AML-193 (cell line): Measurements from ENCODE around the gene ZC3H12A.

ENCODE experiments used
- DNase-seq, 2 experiments: peaks; one replicate each; lab custom pipeline; 2025; lab: John Stamatoyannopoulos, UW

The ZC3H12A gene

DNA sequence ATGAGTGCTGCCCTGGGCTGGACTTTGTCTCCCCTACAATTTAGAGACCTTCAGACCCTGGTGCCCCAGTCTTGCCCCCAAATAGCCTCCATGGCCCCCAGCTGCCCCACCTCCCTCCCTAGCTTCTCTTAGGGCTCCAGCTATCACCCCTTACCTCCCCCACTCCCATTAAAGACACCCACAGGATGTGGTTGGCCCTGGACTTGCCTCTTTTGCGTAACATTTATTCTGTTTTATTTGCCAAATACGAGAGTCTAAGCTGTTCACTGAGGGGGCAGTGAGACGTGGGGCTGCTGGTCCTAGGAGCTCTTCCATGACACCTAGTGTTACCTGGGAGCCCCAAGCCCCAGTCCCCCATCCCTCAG lies 4.5 kb downstream of the ZC3H12A start:
- peak; percentile 56 to 60 for DNase-seq

DNA sequence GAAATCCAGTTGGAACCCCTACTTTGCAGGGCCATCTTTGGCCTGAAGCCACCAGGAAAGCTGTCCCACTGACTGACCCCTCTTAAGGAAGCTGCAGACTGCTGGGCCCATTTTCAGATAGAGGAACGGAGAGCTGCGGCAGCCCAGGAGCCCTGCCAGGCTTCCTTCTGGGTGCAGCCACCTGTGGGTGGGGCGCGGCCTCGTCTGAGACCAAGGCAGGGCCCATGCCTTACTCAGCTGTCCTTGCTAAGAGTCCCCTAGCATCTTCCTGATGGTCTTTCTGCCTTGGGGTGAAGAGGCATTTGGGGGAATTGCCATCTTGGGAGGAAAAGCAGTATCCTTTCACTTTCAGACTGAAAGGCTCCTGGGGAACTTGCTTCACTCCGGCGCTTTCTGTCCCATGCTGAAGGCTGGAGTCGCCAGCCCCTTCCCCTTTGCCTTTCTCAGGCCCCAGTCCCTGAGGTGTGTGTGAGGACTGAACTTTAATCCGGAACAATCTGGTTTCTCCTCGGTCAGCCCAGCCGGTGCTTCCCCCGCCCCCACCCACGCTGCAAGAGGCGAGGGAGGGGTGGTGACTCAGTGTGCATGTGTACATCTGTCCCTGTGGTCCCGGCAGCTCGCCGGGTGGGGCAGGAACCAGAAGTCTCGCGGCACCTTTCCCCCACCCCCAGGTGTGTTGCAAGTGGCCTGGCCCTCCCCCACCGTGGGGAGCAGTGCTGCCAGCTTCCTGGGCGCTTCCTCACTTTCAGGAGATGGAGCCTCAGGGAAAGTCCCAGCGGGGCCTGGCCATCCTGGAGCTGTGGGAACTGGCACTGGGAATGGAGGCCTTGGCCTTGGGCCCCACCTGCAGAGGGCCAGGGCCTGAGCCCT lies 5.1 kb downstream of the ZC3H12A start:
- DNase-seq = peak; percentile 82 to 89

DNA sequence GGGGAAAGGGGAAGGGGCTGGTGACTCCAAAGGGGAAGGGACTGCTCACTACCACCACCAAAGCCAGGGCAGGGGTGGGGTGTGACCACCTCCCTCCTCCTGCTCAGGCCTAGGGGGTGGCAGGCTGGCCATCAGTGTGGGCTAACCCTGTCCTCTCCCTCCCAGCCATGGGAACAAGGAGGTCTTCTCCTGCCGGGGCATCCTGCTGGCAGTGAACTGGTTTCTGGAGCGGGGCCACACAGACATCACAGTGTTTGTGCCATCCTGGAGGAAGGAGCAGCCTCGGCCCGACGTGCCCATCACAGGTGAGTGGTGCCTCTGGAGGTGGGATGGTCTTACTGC lies 5.7 kb downstream of the ZC3H12A start:
- DNase-seq = no peak

DNA sequence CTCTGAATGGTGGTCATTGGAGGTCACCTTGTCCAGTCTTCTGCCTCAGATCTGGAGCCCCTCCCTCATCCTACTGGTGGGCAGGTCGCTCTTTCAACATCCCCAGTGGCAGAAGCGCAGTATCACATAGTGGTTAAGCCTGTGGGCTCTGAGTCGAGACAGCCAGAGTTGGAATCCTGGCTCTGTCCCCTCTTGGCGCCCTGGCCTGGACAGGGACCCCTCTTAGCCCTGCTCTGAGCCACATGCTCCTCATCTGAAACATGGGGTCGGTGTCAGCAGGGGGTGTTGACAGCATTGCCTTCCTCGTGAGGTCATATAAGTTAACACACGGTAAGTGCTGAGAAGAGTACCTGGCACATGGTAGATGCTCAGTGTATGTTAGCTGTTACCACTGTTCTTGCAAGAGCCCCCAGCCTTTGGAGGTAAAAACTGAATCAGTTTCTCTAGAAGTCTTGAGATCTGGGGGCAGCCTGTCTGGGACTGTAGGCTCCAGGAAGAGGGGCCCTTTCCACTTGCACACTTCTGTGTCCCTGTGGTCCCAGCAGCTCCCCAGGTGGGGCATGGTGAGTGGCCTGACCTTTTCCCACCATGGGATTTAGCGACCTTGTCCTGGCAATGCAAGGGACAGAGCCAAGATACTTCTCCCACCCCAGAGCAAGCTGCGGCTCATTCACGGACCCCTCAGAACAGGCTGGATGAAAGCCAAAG lies 6.4 kb downstream of the ZC3H12A start:
- no peak for DNase-seq

DNA sequence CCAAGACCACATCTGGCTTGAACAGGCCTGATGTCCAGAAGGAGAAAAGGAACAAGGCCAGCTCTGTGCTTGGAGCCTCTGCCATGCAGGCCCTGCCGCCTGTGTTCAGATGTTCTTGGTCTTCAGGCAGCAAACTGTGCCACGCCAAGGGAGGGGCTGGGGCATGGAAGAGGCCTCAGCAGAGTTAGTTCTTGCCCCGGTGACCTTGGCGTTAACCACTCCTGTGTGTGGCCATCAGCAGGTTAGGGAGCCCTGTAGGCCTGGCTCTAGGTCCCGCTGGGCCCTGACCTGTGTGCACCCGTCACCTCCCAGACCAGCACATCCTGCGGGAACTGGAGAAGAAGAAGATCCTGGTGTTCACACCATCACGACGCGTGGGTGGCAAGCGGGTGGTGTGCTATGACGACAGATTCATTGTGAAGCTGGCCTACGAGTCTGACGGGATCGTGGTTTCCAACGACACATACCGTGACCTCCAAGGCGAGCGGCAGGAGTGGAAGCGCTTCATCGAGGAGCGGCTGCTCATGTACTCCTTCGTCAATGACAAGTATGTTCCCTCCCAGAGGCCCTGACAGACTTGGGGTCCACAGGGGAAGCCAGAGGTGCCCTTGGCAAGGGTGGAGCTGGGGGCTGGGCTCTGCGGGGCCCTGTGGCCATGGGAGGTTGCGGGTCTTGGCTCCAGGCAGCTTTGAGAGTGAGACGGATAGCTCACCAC lies 7.1 kb downstream of the ZC3H12A start:
- DNase-seq = no peak

DNA sequence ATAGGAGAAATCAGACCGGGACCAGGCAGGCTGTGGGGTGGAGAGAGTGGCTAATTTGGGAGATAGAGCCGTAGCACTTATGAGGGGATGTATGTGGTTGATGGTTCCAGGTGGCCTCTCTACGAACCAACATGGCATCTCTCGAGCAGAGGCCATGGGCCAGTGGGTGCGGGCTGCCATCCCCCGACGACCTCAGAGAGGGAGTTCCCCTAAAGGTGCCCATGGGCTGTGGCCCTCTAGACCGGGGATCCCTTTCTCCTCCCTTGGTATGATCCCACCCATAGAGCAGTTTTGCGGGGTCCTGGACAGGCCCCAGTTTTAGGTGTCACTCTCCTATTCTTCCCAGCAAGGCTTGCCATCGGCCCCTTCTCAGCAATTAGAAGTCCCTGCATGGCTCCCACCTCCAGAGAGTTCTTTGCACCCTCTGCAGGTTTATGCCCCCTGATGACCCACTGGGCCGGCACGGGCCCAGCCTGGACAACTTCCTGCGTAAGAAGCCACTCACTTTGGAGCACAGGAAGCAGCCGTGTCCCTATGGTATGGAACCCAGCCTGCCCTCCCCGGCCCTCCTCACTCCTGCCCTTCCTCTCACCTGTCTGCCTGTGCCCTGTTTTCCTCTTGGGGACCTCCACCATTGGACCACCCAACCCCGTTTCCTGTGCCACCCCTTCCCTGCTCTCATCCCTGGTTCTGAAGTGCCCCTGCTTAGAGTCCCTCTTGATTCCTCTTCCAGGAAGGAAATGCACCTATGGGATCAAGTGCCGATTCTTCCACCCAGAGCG lies 7.8 kb downstream of the ZC3H12A start:
- no peak for DNase-seq

DNA sequence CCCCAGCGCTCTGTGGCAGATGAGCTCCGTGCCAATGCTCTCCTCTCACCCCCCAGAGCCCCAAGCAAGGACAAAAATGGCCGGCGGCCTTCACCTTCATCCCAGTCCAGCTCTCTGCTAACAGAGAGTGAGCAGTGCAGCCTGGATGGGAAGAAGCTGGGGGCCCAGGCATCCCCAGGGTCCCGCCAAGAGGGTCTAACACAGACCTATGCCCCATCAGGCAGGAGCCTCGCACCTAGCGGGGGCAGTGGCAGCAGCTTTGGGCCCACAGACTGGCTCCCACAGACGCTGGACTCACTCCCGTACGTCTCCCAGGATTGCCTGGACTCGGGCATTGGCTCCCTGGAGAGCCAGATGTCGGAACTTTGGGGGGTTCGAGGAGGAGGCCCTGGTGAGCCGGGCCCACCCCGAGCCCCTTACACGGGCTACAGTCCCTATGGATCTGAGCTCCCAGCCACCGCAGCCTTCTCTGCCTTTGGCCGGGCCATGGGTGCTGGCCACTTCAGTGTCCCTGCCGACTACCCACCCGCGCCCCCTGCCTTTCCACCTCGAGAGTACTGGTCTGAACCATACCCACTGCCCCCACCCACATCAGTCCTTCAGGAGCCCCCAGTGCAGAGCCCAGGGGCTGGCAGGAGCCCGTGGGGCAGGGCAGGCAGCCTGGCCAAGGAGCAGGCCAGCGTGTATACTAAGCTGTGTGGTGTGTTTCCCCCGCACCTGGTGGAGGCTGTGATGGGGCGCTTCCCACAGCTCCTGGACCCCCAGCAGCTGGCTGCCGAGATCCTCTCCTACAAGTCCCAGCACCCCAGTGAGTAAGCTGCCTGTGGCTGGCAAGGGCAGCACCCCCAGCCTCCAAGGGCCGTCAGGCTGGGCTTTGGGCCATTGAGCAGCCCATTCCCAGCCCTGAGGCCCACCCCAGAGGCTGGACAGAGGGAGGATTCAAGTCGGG lies 8.7 kb downstream of the ZC3H12A start:
- no peak for DNase-seq

DNA sequence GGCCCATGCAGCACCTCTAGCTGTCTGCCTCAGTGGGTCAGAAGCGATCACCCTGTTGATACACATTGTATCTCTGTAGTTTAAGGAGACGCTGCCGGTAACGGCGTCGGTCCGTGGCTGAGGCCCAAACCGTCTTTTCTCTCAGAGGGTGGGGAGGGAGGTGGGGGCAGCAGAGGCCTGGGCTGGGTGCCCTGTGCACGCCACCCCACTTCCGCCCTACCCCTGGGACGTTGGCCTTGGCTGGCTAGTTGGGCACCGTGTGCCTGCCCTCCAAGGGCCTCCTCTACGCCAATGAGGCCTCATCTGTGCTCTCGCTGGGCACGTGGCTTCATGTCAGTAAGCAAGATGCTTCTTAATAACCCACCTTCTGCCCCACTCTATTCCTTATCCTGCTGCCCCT lies 9.4 kb downstream of the ZC3H12A start:
- no peak for DNase-seq

DNA sequence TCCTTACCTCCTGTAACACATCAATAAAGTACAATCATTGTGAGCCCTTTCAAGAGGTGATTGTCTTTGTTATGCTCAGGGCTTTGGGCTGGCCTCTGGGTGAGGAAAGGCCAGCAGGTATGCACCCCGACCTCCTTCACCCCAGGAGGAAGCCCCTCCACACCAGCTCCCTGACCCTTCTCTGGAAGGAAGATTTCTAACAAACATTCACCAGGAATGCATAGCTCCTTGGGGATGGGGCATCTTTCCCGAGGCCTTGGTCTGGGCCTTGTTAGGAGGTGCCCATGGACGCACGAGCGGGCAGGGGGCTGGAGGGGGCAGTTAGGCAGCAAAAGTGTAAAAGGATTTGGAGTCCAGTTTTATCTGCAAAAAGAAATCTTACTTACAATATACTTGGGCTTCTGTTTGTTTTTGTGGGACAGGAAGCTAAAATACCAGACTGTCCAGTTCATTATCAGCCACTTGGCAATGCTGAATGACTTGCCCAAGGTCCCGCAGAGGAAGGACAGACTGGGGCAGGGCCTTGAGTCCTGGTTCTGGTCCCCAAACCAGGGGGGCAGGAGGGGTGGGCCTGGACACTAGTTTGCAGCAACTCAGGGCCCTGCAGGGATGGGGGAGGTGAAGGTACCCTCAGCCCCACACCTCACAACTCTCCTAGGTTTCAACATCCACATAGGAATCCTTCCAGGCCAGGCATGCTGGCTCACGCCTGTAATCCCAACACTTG lies 10.1 kb downstream of the ZC3H12A start:
- no peak for DNase-seq

DNA sequence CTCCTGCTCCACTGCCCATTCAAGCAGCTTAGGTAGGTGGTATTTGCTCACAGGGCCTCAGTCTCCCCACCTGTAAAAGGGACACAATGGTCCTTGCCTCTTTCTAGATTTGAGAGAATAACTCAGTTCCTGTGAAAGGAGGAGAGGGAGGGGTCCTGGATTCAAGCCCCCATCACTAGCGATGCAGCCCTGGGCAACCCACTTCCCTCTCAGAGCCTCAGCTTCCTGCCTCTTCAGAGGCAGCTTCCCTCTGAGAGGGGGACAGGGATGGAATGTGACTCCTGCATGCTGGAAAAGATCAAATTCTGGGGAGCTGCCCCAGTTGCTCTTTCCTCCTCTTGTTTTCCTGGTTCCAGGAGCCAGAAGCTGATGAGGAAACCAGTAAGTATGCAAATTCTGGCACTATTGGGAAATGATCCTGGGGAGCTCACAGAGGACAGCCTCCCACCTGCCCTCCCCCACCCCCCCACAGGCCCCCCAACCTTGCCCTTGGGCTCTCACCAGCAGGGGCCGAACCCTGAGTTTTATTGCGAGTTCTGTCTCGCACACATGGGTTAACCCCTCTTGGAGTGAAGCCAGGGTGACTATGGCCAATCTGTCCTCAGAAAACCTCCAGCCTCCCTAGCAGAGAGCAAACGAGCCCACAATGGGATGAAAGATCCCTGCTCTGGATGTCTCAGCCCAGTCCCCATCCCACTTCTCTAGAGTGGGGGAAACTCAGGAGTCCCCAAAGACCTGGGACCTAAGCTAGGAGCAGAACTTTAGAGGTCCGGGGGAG lies 11.7 kb downstream of the ZC3H12A start:
- no peak for DNase-seq

DNA sequence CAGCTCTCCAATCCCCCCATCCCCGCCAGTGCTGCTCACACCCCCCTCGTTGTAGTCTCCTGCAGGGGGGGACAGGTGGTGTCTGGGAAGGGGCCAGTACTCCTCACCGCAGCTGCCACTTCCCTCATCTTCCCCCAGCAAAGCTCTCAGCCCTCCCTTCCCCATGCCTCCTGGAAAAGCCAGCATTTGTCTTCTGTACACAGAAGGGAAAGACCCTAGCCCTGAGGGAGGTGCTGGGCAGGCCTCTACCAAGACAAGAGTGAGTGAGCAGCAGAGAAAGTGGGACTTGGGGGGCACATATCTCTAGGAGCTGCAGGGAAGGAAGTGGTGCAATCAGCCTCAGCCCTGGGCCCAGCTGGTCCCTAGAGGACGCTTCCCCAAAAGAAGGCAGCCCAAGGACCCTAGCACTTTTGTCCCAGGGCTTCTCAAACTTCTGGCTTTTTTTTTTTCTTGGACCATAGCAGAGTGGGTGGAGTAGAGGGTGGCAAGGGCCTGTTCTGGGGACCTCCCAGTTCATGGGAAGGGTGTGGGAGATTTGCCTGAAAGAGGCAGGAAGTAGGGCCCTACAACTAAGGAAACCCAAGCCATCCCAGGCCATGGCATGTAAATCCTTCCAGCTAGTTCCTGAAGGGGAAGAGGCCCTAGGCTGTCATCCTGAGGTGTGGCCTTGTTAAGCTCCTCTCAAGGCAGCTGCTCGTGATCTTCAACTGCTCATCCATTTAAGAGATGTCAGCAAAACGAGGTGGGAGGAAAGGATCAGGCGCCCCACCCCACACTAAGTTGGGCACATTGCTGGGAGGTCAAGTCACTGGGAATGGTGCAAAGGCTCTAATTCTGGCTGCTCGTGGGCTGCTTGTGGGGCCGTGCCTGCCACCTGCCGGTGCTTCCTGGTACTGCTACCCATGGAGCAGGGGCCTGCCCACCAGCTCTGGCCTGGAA lies 12.6 kb downstream of the ZC3H12A start:
- DNase-seq = peak; percentile 62 to 64

DNA sequence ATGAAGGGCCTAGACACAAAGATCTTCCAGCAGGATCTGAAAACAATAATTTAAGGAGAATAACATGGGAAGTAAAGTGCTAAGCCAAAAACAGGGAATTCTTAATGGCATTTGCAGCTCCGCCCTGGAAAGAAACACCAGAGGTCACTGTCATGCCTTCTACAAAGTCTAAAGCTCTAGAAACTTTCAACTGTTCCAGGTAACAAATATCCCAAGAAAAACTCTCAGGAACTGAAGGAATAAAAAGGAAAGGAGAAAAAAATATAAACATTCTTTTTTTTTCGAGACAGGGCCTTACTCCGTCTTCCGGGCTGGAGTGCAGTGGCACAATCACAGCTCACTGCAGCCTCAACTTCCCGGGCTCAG lies 13.2 kb downstream of the ZC3H12A start:
- DNase-seq = no peak

DNA sequence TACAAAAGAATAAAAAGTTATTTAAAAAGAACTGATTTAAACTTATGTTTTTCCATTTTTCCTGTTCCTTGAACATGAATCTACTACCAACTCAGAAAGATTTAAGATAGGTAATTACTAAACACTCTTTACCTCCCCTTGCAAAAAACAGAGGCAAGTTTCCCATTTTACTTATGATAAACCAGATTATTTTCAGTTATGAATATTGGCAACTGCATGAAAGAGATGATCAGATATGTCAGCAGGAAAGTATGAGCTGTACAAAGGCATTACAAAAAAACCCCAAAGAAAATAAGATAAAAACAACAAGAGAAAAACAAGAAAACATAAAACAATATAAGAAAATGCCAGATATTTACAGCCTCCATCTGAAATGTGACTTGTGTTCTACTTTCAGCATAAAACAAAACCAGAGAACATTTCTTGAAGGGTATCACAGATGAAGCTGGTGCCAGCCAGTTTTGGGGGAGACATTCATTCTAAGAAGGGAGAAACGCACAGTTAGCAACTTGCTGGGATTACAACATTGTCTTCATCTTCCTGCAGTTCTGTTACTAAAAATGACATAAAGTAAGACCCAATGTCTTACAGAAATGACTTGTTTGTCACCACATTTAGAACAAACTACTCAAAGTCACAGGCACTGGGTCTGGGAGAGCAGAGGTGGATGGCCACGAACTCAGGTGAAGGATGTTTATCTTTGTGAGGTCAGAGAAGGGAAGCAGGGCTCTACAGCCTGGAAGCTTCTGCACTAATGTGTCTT lies 19.1 kb downstream of the ZC3H12A start:
- DNase-seq = no peak

DNA sequence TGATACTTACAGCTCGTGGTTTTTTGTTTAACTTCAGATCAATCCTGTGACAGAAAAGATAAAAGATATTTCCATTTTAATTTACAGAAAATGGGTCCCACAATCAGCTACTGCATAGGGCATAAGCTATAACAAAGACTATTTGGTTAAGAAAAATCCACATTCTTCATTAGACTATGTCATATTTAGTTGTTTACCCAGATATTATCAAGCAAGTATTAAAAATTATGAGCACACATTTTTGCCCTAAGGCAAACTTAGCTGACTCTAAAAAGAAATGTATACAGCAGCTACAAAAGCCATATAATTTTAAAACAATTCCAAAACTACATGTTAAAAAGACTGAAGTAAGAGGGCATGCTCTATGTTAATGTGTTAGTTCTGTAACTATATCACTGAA lies 21.5 kb downstream of the ZC3H12A start:
- DNase-seq = no peak

DNA sequence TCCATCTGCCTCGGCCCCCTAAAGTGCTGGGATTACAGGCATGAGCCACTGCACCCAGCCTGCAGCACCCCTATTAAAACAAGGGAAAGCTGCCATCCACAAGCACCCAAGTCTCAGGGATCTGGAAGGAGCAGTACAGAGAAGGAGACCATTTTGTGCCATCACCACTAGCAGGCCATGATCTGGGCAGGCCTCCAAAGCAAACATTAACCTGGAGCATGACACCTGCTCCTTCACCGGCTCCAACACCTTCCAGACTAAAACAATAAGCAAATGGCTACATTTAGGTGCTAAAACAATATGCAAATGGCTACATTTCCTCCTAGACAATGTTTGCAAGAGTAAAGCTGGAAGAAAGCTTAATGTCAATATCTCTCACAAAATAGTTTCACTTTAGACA lies 23.5 kb downstream of the ZC3H12A start:
- no peak for DNase-seq

DNA sequence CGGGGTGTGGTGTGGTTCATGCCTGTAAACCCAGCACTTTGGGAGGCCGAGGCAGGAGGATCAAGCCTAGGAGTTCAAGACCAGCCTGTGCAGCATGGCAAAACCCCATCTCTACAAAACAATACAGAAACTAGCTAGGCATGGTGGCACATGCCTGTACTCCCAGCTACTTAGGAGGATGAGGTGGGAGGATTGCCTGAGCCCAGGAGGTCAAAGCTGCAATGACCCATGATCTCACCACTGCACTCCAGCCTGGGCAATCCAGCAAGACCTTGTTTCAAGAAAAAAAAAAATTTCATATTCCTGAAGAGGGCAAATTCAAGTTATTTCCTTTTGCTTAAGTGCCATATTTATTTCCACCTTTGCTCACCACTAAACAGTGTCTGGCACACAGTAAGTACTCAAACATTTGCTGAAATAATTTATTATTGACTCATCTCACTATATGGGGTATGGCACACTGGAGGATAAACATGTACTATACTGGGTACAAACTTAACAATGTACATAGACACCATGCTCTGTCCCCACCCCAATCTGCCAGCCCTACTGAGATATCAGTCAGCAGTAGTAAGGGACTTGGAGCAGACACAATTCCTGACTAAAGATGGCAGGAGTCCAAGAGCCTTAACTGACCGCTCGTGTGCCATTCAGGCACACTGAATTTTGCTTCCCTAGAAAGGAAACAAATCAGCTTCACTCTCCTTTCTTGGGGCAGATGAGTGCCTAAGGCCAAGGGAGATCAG lies 24.7 kb downstream of the ZC3H12A start:
- DNase-seq = no peak

DNA sequence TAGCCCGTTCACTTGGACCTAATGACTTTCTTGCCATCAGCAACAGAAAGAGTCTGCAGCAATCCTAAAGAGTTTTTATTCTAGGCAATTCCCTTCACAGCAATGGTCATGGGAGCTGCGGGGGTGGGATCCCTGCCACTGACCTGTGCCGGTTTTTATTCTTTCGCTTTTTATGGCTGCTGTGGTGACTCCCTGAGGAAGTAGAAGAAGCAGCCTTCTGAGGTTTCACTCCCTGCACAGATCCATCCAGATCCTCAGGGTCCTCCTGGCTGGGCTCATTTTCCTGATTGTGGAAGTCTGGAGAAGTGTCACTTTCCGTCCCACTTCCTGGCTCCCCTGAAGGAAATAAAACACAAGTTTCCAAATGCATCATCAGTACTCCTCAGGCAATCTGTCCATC lies 27.3 kb downstream of the ZC3H12A start:
- DNase-seq = no peak
